Measurements from ENCODE around the gene HPSE2.
"Not testable (repeated sequence)": the region's sequence is repeated elsewhere in the genome, so short reads cannot be mapped to it uniquely, and the experiment has no call there.

Gene HPSE2

GRCh38 chr10:99161165-99161564 is 74.5 kb downstream of the HPSE2 start:
- H3K36me3 ChIP-seq (ENCODE audit: low read length): no peaks in the 10 kb centered on the region
- H3K4me3 ChIP-seq (ENCODE audit: insufficient read depth, low read length, poor library complexity, severe bottlenecking): no peak overlapping the region
- H3K9me3 ChIP-seq (ENCODE audit: insufficient read depth, low read length): no peaks in the 10 kb centered on the region
- no peaks in the 10 kb centered on the region for H4K20me1 ChIP-seq (ENCODE audit: low read depth, low read length)
- no peak overlapping the region for H3K4me2 ChIP-seq (ENCODE audit: low read depth, low read length, poor library complexity, severe bottlenecking)
- H3K9me2 ChIP-seq (replicated peaks; ENCODE audit: insufficient read depth, low read length): no peaks in the 10 kb centered on the region
- H3K27me3 ChIP-seq (ENCODE audit: low read length): no peaks in the 10 kb centered on the region
- TF ChIP-seq CTCF (IDR thresholded peaks at IDR 0.05; ENCODE audit: insufficient read depth, low read length, poor library complexity, severe bottlenecking) (no peak), EZH2phosphoT487 (conservative IDR thresholded peaks at IDR 0.05; ENCODE audit: low read length) (no peak)
- no peaks in the 10 kb centered on the region for H3K79me2 ChIP-seq (ENCODE audit: insufficient read depth, low read length)
- no peak overlapping the region for H2AFZ ChIP-seq (ENCODE audit: low read depth, low read length, severe bottlenecking)
- no peak overlapping the region for H3K27ac ChIP-seq (ENCODE audit: low read depth, low read length)
- no peaks in the 10 kb centered on the region for H3F3A ChIP-seq (ENCODE audit: insufficient read depth)
- no peak overlapping the region for H3K9ac ChIP-seq (ENCODE audit: low read length)

GRCh38 chr10:99143651-99144050 is 92.0 kb downstream of the HPSE2 start:
- TF ChIP-seq EZH2phosphoT487 (conservative IDR thresholded peaks at IDR 0.05; ENCODE audit: low read length) (no peak), CTCF (IDR thresholded peaks at IDR 0.05; ENCODE audit: insufficient read depth, low read length, poor library complexity, severe bottlenecking) (no peak)
- no peaks in the 10 kb centered on the region for H3K79me2 ChIP-seq (ENCODE audit: insufficient read depth, low read length)
- H3K9ac ChIP-seq (ENCODE audit: low read length): no peak overlapping the region
- no peak overlapping the region for H3K4me3 ChIP-seq (ENCODE audit: insufficient read depth, low read length, poor library complexity, severe bottlenecking)
- H4K20me1 ChIP-seq (ENCODE audit: low read depth, low read length): no peaks in the 10 kb centered on the region
- H2AFZ ChIP-seq (ENCODE audit: low read depth, low read length, severe bottlenecking): no peak overlapping the region
- H3K9me3 ChIP-seq (ENCODE audit: insufficient read depth, low read length): no peaks in the 10 kb centered on the region
- no peaks in the 10 kb centered on the region for H3F3A ChIP-seq (ENCODE audit: insufficient read depth)
- no peaks in the 10 kb centered on the region for H3K9me2 ChIP-seq (replicated peaks; ENCODE audit: insufficient read depth, low read length)
- H3K4me2 ChIP-seq (ENCODE audit: low read depth, low read length, poor library complexity, severe bottlenecking): no peak overlapping the region
- no peaks in the 10 kb centered on the region for H3K27me3 ChIP-seq (ENCODE audit: low read length)
- H3K27ac ChIP-seq (ENCODE audit: low read depth, low read length): no peak overlapping the region
- H3K36me3 ChIP-seq (ENCODE audit: low read length): no peaks in the 10 kb centered on the region

GRCh38 chr10:99143011-99143410 is 92.6 kb downstream of the HPSE2 start:
- no peak overlapping the region for H2AFZ ChIP-seq (ENCODE audit: low read depth, low read length, severe bottlenecking)
- no peaks in the 10 kb centered on the region for H3K36me3 ChIP-seq (ENCODE audit: low read length)
- H3K27ac ChIP-seq (ENCODE audit: low read depth, low read length): no peak overlapping the region
- no peaks in the 10 kb centered on the region for H3K79me2 ChIP-seq (ENCODE audit: insufficient read depth, low read length)
- no peak for TF ChIP-seq EZH2phosphoT487 (conservative IDR thresholded peaks at IDR 0.05; ENCODE audit: low read length)
- TF ChIP-seq CTCF (IDR thresholded peaks at IDR 0.05; ENCODE audit: insufficient read depth, low read length, poor library complexity, severe bottlenecking): no peak
- no peaks in the 10 kb centered on the region for H3K9me3 ChIP-seq (ENCODE audit: insufficient read depth, low read length)
- no peaks in the 10 kb centered on the region for H3F3A ChIP-seq (ENCODE audit: insufficient read depth)
- no peak overlapping the region for H3K9ac ChIP-seq (ENCODE audit: low read length)
- no peaks in the 10 kb centered on the region for H4K20me1 ChIP-seq (ENCODE audit: low read depth, low read length)
- H3K4me2 ChIP-seq (ENCODE audit: low read depth, low read length, poor library complexity, severe bottlenecking): no peak overlapping the region
- no peaks in the 10 kb centered on the region for H3K9me2 ChIP-seq (replicated peaks; ENCODE audit: insufficient read depth, low read length)
- no peaks in the 10 kb centered on the region for H3K27me3 ChIP-seq (ENCODE audit: low read length)
- no peak overlapping the region for H3K4me3 ChIP-seq (ENCODE audit: insufficient read depth, low read length, poor library complexity, severe bottlenecking)

GRCh38 chr10:99132897-99133296 is 102.8 kb downstream of the HPSE2 start:
- H3K27me3 ChIP-seq (ENCODE audit: low read length); H3K9me3 ChIP-seq (ENCODE audit: insufficient read depth, low read length); H3K9me2 ChIP-seq (replicated peaks; ENCODE audit: insufficient read depth, low read length); H3K4me2 ChIP-seq (ENCODE audit: low read depth, low read length, poor library complexity, severe bottlenecking); H3K27ac ChIP-seq (ENCODE audit: low read depth, low read length); H3F3A ChIP-seq (ENCODE audit: insufficient read depth); H3K36me3 ChIP-seq (ENCODE audit: low read length); H3K9ac ChIP-seq (ENCODE audit: low read length); H2AFZ ChIP-seq (ENCODE audit: low read depth, low read length, severe bottlenecking); H3K79me2 ChIP-seq (ENCODE audit: insufficient read depth, low read length); H3K4me3 ChIP-seq (ENCODE audit: insufficient read depth, low read length, poor library complexity, severe bottlenecking); H4K20me1 ChIP-seq (ENCODE audit: low read depth, low read length): not testable (repeated sequence)
